NCI-H82 treated with DMSO at 0.1 percent for 48 hours (cell line): ENCODE results near the gene CHMP1B.
"Not testable (repeated sequence)": the region's sequence is repeated elsewhere in the genome, so short reads cannot be mapped to it uniquely, and the experiment has no call there.

ENCODE experiments used
- DNase-seq: peaks from one replicate; lab custom pipeline; 2025; ENCODE audit not compliant: unreplicated experiment; lab: John Stamatoyannopoulos, UW

CHMP1B gene

GRCh38 chr18:11839556-11839955 is 11.7 kb upstream of the CHMP1B start:
- no peak for DNase-seq

GRCh38 chr18:11840493-11840892 is 10.7 kb upstream of the CHMP1B start:
- no peak for DNase-seq

GRCh38 chr18:11842562-11842961 is 8.7 kb upstream of the CHMP1B start:
- no peak for DNase-seq

DNA sequence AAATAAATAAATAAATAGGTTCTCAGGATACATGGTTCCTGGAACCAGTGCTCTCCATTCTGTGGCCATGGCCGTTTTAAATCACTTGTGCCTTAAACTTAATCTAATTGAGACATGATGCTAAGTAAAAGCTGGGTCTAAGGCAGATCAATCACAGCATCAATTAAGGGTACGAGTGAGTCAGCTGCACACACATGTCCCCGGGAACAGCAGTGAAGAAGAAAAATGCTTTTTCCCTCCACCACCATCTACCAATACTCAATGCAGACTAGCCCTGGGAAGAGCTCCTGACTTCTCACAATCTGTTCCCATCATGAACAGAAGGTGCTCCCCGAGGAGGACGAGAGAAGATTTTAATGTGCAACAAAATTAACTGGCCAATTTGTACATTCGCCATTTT is 6.8 kb upstream of the CHMP1B start:
- DNase-seq, result no peak

- no peak for DNase-seq
Measured at GRCh38 chr18:11845654-11846053, 5.6 kb upstream of the CHMP1B start.

DNA sequence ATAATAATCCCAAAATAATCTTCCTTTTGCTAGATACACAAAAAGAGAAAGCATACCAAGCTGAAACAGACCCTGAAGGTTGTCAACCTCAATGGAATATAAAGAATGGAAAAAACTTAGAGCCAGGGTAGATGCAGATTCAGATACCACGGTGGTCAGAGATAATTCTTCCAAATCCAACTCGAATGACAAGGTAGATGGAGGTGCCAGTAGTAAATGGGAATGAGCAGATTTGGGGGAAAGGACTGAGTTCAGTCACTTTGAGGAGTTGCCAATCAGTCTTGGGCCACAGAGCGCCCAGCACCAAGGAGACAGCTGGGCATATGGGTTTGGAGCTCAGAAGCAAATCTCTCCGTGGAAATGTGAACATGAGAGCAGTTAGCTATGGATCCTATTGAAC is 3.4 kb upstream of the CHMP1B start:
- no peak for DNase-seq

- DNase-seq, result no peak
Measured at GRCh38 chr18:11849279-11849678, 1.9 kb upstream of the CHMP1B start.

- peak; percentile 52 for DNase-seq
Measured at GRCh38 chr18:11849841-11850634, 1.2 kb upstream of the CHMP1B start.

DNA sequence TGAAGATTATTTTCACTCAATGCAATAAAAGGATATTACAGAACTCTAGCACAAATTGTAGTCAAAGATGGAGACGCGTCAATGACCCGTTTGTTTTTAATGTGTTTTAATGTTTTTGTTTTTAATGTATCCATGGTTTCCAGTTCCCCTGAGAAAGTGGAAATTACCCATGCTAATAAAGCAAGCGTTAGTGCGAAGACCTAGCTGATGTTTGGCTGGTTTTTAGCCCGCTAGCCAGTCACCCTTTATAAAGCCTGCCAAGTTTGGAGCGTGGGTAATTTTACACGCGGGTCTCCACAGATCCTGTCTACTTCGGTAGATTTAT is 430 bp upstream of the CHMP1B start:
- no peak for DNase-seq

- no peak for DNase-seq
Measured at GRCh38 chr18:11851806-11852337, 659 bp downstream of the CHMP1B start.

DNA sequence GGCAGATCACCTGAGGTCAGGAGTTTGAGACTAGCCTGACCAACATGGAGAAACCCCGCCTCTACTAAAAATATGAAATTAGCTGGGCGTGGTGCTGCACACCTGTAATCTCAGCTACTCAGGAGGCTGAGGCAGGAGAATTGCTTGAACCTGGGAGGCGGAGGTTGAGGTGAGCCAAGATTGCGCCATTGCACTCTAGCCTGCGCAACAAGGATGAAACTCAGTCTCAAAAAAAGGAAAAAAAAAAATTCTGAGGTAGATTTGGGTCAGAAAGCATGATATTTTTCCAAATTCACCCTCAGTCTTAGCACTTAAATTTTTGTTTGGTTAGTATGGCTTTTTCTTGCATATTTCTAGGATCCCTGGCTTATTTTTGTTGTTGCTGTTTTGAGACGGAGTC is 3.3 kb downstream of the CHMP1B start:
- DNase-seq, result not testable (repeated sequence)

DNA sequence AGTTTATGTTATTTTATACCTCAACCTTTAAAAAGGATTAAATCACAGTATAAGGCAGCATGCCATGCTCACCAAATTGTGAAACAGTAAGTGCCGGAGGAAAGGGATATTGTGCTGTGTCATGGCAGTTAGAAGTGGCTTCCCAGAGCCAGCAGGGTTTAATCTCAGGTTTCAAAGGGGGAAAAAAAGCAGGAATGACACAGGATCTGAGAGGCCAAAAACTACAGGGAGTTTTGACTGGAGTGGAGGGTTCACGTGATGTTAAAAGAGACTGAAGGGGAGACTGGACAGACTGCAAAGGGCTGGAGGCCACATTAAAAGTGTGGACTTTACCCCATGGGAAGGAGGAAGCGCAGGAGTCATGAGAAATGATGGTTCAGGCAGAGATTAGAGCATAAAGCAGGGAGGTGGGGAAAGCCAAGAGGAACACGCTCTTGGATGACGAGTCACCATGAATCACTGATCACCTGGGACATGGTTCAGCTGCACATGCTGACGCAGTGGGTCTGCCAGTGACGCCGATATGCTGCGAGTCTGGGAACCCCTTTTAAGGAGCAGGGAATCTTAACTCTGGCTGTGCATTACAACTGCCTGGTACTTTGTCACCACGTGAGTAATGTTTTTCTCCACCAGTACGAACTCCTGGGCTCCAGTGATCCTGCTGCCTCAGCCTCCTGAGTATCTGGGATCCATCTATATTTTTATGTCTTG is 6.1 kb downstream of the CHMP1B start:
- no peak for DNase-seq

DNA sequence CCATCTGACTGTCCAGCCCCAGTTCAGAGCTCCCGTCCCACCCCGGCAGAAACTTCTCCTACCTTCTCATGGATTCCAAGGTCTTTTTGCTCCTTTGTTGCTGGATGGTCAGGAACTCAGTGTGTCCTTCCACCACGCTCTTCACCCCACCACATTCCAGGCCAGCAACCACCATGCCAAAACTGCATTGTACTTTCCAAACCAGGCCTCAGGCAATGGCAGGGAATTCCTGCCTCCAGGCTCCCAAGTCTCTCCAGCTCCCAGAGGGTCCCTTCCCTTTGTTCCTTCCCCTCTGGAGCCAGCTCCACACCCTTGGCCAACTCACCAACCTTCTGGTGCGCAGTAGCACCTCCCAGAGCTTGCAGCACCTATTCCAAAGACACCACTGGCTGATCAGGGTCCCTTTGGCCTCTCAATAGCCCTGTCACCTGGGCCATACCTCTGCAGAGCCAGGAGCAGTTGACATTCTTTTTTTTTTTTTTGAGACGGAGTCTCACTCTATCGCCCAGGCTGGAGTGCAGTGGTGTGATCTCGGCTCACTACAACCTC is 8.1 kb downstream of the CHMP1B start:
- no peak for DNase-seq

DNA sequence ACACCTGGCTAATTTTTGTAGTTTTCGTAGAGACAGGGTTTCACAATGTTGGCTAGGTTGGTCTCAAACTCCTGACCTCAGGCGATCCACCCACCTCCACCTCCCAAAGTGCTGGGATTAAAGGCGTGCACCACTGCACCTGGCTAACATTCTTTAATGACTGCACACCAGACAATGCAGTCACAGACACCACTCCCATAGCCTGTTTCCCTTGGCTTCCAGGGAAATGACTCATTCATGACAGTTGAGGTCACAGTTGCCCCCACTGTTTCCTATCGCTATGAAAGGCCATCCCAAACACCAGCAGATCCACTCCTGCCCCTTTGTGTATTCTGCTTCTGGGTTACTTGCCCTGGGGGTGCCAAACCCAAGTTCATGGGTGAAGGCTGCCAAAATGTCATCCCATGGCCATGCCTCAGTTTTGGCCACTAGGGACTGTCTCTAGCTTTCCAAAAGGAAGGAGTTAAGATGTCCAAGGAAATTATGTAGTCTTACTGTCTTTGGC is 8.7 kb downstream of the CHMP1B start:
- DNase-seq, result no peak

DNA sequence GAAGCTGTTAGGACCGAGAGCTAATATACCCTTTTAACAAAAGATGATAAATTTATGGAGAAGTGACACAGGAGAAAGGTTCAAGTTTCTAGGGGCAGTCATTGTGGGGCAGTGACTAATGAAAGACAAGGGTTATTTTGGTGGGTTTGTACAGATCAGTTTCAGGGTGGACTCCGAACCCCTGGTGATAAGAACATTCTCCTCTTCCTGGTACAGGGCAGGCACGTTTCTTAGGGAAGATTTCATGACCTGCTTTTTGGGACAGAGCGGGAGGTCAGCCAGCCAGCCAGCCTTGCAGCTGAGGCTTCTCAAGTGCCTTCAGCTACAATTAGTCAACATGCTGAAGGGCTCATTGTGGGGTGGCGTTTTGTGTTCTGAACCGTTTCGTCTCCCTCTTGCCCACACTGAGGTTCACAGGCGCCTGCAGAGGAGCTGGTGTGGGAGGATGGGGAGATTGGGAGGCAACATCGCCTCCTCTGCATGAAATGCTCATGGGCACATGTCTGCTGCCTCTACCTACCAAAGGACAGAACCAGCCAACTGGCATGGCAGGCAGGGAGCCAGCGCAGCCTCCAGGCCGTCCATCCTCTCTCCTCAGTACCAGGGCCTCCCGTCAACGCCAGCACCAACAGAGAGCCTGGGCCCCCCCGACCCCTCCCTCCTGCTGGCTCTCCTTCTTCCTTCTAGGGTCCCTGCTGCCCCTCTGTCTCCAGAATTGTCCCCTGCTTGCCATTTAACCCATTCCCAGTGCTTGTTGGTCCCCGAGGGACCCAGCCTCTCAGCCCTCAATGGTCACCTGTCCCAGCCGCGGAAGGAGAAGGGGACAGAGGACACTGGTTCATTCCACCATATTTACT is 9.6 kb downstream of the CHMP1B start:
- DNase-seq, result no peak

DNA sequence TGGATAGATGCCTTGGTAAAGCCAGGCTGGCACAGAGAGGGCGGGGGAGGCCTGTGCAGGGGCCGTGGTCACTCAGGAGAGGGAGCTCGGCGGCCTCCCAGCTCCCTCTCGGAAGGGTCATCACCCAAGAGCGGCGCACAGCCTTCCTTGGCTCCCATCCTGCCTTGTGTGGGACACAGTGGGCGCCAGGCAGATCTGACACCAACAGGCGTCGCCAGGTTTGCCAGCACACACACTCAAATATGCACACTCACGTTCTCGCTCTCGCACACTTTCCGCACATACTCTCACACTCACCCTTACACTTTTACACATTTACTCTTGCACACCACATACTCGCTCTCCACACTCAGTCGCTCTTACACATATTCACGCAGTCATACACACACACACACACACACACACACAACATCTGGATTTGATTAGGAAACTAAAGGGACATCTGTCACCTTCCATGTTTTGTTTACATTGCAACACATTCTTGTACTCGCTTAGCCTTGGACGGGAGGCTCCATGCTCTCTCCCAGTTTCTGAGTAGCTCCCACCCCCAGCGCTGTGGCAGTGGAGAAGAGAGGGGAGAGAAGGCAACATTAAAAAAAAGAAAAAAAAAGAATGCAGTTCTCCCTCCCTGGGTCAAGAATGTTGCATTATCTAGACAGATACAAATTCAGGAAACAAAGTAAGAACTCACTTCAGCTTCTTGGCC is 10.5 kb downstream of the CHMP1B start:
- no peak for DNase-seq

- no peak for DNase-seq
Measured at GRCh38 chr18:11862468-11863137, 11.4 kb downstream of the CHMP1B start.

DNA sequence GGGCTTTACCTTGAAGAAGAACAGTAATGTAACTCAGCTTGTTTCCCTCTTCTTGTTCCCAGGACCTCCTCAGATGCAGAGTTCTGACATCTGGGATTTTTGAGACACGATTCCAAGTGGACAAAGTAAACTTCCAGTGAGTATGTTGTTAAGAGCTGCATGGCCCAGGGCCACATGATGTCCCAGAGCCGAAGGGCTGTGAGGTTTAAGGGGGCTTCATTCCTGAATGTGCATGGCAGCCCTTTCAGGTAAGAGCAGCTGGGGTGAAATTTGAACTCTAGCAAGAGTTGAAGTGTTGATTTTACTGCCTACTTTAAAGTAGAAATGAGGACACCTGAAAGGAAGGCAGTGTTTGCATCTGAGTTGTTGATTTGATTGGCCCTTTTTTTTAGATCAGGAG is 13.3 kb downstream of the CHMP1B start:
- DNase-seq, result no peak

DNA sequence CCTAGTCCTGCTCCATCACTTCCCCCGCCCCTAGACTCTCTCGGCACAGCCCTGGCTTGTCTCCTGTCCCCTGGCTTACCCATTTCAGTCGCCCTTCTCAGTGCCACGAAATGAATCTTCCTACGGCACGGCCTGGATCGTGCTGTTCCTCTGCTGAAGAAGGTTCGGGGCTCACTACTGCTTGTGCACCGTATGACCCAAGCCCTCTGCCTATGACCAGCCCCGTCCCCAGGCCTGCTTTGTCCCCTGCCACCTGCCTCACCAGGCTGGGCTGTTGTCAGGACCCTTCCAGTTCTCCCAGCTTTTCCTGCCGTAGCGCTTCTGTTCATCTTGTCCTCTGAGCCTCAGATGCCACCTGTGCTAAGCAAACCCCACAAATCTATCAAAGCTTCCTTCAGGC is 13.9 kb downstream of the CHMP1B start:
- DNase-seq, result no peak

- peak; percentile 59 for DNase-seq
Measured at GRCh38 chr18:11866329-11866728, 15.1 kb downstream of the CHMP1B start.
